DMS153 treated with DMSO at 0.1 percent for 48 hours (cell line): ENCODE results near the gene SCYGR4.
"Not testable (repeated sequence)": the region's sequence is repeated elsewhere in the genome, so short reads cannot be mapped to it uniquely, and the experiment has no call there.

Source experiments
- DNase-seq: peaks from one replicate; lab custom pipeline; 2025; ENCODE audit not compliant: unreplicated experiment; lab: John Stamatoyannopoulos, UW

Gene SCYGR4

GRCh38 chr2:227665189-227665940 lies 48.1 kb downstream of the SCYGR4 start:
- no peak for DNase-seq

GRCh38 chr2:227666631-227667170 lies 49.4 kb downstream of the SCYGR4 start, which contains the start of gene SCYGR5:
Gene SCYGR5 (plus strand): TSS chr2:227666804. CDS start chr2:227666804, 0 bp downstream.
- DNase-seq = not testable (repeated sequence)
